Measurements from ENCODE around the gene SSR3.

SSR3 gene

GRCh38 chr3:156535798-156536197, 19.1 kb downstream of the SSR3 start:
- DNase-seq (ENCODE audit: low read depth), result no peak

GRCh38 chr3:156535162-156535627, 19.7 kb downstream of the SSR3 start:
- peak; percentile 96 for DNase-seq (ENCODE audit: low read depth)

GRCh38 chr3:156533205-156533604, 21.7 kb downstream of the SSR3 start:
- no peak for DNase-seq (ENCODE audit: low read depth)

GRCh38 chr3:156532730-156533129, 22.2 kb downstream of the SSR3 start:
- no peak for DNase-seq (ENCODE audit: low read depth)

GRCh38 chr3:156530980-156531379, 23.9 kb downstream of the SSR3 start:
- no peak for DNase-seq (ENCODE audit: low read depth)

GRCh38 chr3:156527060-156527459, 27.9 kb downstream of the SSR3 start:
- DNase-seq (ENCODE audit: low read depth), result no peak

GRCh38 chr3:156525808-156526207, 29.1 kb downstream of the SSR3 start:
- DNase-seq (ENCODE audit: low read depth), result no peak

- no peak for DNase-seq (ENCODE audit: low read depth)
Observed at GRCh38 chr3:156522673-156523072, 32.2 kb downstream of the SSR3 start.

GRCh38 chr3:156519758-156520162, 35.2 kb downstream of the SSR3 start:
- DNase-seq (ENCODE audit: low read depth), result no peak

GRCh38 chr3:156518726-156519125, 36.2 kb downstream of the SSR3 start:
- DNase-seq (ENCODE audit: low read depth), result no peak

- no peak for DNase-seq (ENCODE audit: low read depth)
Observed at GRCh38 chr3:156516961-156517360, 38.0 kb downstream of the SSR3 start.

- DNase-seq (ENCODE audit: low read depth), result no peak
Observed at GRCh38 chr3:156516284-156516683, 38.6 kb downstream of the SSR3 start.

- no peak for DNase-seq (ENCODE audit: low read depth)
Observed at GRCh38 chr3:156513619-156514018, 41.3 kb downstream of the SSR3 start.

- no peak for DNase-seq (ENCODE audit: low read depth)
Observed at GRCh38 chr3:156511987-156512677, 42.8 kb downstream of the SSR3 start.

GRCh38 chr3:156509189-156510174, 45.4 kb downstream of the SSR3 start:
- no peak for DNase-seq (ENCODE audit: low read depth)

- DNase-seq (ENCODE audit: low read depth), result no peak
Observed at GRCh38 chr3:156507285-156507684, 47.6 kb downstream of the SSR3 start.

- DNase-seq (ENCODE audit: low read depth), result no peak
Observed at GRCh38 chr3:156498307-156498706, 56.6 kb downstream of the SSR3 start.

- no peak for DNase-seq (ENCODE audit: low read depth)
Observed at GRCh38 chr3:156497326-156497725, 57.6 kb downstream of the SSR3 start.

- no peak for DNase-seq (ENCODE audit: low read depth)
Observed at GRCh38 chr3:156495816-156496215, 59.1 kb downstream of the SSR3 start.

GRCh38 chr3:156493887-156494286, 61.0 kb downstream of the SSR3 start:
- no peak for DNase-seq (ENCODE audit: low read depth)

GRCh38 chr3:156492801-156493261, 62.1 kb downstream of the SSR3 start:
- no peak for DNase-seq (ENCODE audit: low read depth)

- no peak for DNase-seq (ENCODE audit: low read depth)
Observed at GRCh38 chr3:156491192-156491591, 63.7 kb downstream of the SSR3 start.

All from GM04503 (cell line).